HS-27A (cell line): ENCODE results near the gene EMC9.

ENCODE experiments used
- DNase-seq: peaks from one replicate; pipeline ENCODE4 v3.0.0-alpha.2; 2012; ENCODE audit warnings: low read depth, missing footprints

The EMC9 gene

DNA sequence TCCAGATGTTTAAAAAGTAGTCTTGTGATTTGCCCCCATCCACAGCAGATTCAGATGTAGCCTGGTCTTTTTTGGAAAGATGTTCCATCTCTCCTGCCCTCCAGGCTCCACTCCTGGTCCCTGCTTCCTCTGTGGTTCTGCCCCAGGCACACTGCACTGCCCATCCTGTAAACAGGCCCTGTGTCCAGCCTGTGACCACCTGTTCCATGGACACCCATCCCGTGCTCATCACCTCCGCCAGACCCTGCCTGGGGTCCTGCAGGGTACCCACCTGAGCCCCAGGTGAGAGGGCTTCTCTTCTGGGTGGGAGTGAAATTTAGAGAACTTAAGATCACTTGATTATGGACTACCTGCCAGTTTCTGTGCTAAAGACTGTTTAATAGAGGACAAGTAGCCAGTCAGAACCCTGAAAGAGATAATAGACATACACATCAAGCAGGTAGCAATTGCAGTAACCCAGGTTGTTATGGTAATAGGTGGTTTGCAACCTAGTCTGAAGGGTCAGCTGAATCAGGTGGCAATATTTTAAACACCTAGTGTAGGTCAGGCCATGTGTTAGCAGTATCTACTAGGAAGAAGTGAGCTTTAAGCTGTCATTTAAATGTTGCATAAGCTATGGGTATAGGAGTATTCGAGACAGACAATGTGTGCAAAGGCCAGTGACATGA is 8.0 kb upstream of the EMC9 start:
- no peak for DNase-seq

DNA sequence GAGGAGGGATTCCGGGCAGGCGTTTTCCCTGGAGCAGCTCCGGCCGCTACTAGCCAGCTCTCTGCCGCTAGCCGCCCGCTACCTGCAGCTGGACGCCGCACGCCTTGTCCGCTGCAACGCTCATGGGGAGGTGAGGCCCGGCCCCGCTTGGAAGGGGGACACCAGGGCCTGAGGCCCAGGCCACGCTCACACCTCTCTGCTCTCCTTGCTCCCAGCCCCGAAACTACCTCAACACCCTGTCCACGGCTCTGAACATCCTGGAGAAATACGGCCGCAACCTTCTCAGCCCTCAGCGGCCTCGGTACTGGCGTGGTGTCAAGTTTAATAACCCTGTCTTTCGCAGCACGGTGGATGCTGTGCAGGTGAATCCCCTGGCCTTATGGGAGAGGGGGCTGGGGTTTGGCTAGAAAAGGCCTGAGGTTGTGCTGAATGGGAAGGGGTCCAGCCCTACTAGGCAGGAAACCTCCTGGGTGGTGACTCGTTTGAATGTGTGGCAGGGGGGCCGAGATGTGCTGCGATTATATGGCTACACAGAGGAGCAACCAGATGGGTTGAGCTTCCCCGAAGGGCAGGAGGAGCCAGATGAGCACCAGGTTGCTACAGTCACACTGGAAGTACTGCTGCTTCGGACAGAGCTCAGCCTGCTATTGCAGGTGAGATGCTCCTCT is 6.5 kb upstream of the EMC9 start:
- DNase-seq: no peak

DNA sequence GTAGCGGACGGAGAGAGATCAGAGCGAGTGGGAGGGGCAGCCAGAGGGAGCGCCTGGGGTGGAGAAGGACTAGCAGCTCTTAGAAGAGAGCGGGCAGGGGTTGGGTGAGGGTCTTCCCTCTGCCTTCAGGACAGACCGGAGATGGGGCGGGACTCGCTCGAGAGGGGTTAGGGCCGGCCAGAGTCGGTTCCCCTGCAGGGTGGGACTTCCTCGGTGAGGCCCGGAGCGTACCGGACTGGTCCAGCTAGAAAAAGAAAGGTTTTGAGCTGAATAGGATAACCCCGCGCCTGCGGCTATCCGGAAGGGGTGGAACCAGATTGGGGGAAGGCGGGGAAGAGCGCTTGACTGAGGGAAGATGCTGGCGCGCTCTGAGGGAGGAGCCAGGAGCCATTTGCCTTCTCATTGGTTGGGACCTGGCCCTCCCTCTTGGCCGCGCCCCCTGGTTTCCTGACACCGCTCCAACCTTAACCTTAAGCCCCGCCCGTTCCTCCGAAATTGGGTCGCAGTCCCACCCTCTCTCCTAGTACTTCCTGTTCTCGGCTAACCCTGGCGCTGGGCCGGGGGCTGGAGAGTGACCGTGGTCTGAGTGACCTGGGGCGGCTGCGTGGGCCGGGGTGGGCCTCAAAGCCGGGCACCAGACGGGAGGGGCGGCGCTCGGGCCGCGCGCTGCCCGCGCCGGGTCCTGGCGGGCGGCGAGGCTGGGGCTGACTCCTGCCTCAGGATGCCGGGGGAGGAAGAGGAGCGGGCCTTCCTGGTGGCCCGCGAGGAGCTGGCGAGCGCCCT is 5.8 kb upstream of the EMC9 start, which contains the start of gene RNF31:
Gene RNF31 (plus strand): TSS at position 521 of the 783 bp plus-strand sequence. CDS start 201 bp downstream, at position 722.
- peak; percentile 96 for DNase-seq

DNA sequence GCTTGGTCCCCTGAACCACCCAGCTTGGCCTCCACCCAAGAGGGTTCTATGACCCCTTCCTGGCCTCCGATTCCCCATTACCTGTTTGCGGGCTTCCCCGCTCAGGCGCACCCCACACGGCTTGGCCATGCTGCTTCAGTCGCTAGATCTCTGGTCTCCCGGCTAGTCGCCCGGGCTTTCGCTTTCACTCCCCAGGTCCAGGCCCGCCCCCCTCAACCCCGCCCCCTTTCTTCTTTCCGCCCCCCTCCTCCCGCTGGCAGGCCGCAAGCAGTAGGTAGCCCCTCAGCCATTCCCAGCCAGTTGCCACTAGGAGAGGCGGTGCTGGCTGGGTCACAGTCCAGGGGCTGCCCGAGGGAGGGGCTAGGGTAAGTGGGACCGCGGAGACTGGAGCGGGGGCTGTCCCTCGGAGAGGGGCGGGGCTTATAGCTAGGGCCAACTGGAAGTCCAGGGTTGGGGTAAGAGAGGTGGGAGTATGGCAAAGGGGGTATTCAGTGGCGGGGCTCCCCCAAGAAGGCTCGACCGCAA is 5.1 kb upstream of the EMC9 start, which contains the start of gene PSME2:
Gene PSME2 (minus strand): TSS at position 158 of the 525 bp plus-strand sequence. CDS start 29 bp downstream, at position 129.
- DNase-seq: peak; percentile 88

- peak; percentile 59 for DNase-seq
Observed at GRCh38 chr14:24145690-24146452, 4.5 kb upstream of the EMC9 start.

- DNase-seq: no peak
Observed at GRCh38 chr14:24145219-24145618, 3.8 kb upstream of the EMC9 start.

DNA sequence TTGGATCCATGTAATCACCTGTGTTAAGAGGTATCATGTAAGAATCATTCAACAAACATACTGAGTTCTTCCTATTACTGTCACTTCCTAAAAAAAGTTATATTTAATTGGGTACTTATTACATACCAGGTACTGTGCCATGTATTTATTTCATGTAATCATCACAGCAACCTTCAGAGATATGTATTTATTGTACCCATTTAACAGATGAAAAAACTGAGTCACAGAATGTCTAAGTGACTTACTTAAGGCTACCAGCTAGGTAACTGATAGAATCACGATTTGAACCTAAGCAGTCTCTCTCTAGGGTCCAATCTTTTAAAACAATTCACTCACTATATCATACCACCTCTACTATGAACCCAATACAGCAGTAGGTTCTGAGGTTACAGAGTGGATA is 3.1 kb upstream of the EMC9 start:
- no peak for DNase-seq

- DNase-seq: no peak
Observed at GRCh38 chr14:24143511-24143910, 2.1 kb upstream of the EMC9 start.

- DNase-seq: no peak
Observed at GRCh38 chr14:24139272-24139934, 2.0 kb downstream of the EMC9 start.

DNA sequence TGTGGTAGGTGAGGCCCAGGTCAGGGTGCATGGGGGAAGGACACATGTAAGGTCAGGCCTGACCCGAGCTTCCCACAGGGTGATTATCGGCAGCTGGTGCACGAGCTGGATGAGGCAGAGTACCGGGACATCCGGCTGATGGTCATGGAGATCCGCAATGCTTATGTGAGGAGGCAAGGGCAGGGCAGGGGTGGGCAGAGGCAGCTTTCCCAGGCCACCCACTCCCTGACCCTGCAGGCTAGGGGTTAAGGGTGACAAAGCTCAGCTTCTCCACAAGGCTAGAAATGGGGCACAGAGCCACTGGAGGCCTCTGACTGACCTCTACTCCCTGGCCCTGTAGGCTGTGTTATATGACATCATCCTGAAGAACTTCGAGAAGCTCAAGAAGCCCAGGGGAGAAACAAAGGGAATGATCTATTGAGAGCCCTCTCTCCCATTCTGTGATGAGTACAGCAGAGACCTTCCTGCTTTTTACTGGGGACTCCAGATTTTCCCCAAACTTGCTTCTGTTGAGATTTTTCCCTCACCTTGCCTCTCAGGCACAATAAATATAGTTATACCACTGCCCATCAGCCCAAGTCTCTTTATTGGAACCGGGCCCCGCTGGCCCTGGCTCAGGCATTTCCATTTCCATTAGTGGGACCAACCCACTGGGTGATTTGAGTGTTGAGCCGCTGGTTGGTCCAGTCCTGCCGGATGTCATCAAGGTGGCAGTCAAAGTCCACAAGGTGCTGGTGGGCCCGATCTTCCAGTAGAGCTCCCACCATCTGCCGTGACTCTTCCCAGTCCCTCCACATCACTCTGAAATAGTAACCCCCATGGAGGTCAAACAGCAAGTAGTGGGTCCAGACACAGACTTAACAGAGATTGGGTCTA is 2.8 kb downstream of the EMC9 start:
- DNase-seq: no peak

DNA sequence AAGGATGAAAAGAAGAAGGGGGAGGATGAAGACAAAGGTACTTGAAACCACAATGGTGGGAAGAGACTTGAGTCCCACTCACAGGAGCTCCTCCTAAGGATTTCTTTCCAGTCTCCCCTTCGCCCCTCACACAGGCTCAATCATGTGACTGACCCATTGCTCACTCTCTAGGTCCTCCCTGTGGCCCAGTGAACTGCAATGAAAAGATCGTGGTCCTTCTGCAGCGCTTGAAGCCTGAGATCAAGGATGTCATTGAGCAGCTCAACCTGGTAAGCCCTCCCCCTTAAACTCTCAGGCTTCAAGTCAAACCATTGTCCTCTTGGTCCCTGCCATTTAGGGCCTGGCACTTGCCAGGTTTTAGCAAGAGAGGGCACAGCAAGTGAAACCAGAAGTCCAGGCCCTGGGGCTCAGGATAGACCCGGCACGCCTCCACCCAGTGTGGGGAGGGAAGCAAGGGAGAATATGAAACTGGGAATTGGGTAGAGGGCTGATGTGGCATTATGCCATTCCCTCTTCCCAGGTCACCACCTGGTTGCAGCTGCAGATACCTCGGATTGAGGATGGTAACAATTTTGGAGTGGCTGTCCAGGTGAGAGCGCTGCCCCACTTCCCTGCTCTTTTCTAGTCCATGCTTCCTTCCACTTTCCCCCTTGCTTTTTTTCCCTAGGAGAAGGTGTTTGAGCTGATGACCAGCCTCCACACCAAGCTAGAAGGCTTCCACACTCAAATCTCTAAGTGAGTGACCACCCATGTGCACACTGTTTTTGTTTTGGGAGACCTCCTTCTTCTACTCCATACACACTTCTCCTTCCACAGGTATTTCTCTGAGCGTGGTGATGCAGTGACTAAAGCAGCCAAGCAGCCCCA is 3.6 kb downstream of the EMC9 start:
- DNase-seq: no peak

GRCh38 chr14:24136684-24137528 is 4.5 kb downstream of the EMC9 start:
- no peak for DNase-seq

DNA sequence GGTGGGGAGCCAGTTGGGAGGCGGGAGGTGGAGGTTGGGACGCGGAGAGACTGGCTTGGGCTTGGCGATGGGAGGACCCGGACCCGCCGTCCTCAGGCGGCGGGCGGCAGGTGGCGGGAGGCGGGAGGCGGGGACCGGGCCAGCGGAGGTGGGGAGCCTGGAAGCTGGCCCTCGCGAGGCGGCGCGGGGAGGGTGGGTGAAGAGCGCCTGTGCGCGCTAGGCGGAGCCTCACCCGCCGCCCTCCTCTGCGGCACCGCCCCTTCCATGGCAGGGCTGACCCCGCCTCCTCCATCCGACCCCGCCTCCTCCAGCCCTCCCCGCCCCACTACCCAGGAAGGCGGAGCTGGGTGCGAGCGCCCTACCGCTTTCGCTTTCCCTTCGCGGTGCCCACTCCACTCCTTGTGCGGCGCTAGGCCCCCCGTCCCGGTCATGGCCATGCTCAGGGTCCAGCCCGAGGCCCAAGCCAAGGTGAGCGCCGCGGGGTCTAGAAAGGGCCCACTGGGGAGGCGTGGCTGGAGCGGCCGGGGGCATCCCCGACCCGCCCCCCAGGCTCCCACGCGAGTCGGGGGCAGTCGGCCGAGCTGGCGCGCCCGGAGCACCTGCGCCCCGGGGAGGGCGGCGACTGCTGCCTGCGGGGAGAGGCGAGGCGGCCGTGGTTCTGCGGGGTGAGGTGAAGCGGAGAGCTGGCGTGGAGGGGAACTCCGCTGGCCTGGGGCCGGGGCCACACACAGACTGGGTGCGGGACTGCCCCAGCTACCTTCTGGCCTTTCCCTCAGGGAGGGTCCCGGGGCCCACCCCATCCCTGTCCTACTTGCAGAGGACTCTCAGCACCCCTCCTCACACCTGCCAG is 5.3 kb downstream of the EMC9 start, which contains the start of gene PSME1:
Gene PSME1 (plus strand): TSS at position 361 of the 850 bp plus-strand sequence. CDS start 69 bp downstream, at position 430.
- peak; percentile 63 for DNase-seq

GRCh38 chr14:24135584-24135833 is 5.9 kb downstream of the EMC9 start:
- no peak for DNase-seq

GRCh38 chr14:24133735-24134134 is 7.7 kb downstream of the EMC9 start:
- DNase-seq: no peak

- no peak for DNase-seq
Observed at GRCh38 chr14:24132976-24133375, 8.4 kb downstream of the EMC9 start.

GRCh38 chr14:24132061-24132685 is 9.2 kb downstream of the EMC9 start:
- no peak for DNase-seq
